ENCODE results near the gene MALT1.

Gene MALT1

GRCh38 chr18:58691256-58691655 is 20.0 kb downstream of the MALT1 start:
- DNase-seq (ENCODE audit: low spot score) = no peak

GRCh38 chr18:58692422-58693185 is 21.3 kb downstream of the MALT1 start:
- no peak for DNase-seq (ENCODE audit: low spot score)

GRCh38 chr18:58694221-58694620 is 23.0 kb downstream of the MALT1 start:
- no peak for DNase-seq (ENCODE audit: low spot score)

- DNase-seq (ENCODE audit: low spot score) = no peak
Measured at GRCh38 chr18:58694720-58695468, 23.6 kb downstream of the MALT1 start.

- no peak for DNase-seq (ENCODE audit: low spot score)
Measured at GRCh38 chr18:58695772-58696171, 24.5 kb downstream of the MALT1 start.

- DNase-seq (ENCODE audit: low spot score) = no peak
Measured at GRCh38 chr18:58697146-58697545, 25.9 kb downstream of the MALT1 start.

- DNase-seq (ENCODE audit: low spot score) = no peak
Measured at GRCh38 chr18:58698701-58699193, 27.5 kb downstream of the MALT1 start.

- peak; percentile 41 for DNase-seq (ENCODE audit: low spot score)
Measured at GRCh38 chr18:58699551-58699950, 28.3 kb downstream of the MALT1 start.

- no peak for DNase-seq (ENCODE audit: low spot score)
Measured at GRCh38 chr18:58700209-58700608, 28.9 kb downstream of the MALT1 start.

- DNase-seq (ENCODE audit: low spot score) = no peak
Measured at GRCh38 chr18:58712930-58713329, 41.7 kb downstream of the MALT1 start.

- no peak for DNase-seq (ENCODE audit: low spot score)
Measured at GRCh38 chr18:58714259-58714658, 43.0 kb downstream of the MALT1 start.

- DNase-seq (ENCODE audit: low spot score) = no peak
Measured at GRCh38 chr18:58714821-58715220, 43.6 kb downstream of the MALT1 start.

- DNase-seq (ENCODE audit: low spot score) = no peak
Measured at GRCh38 chr18:58715540-58715939, 44.3 kb downstream of the MALT1 start.

- no peak for DNase-seq (ENCODE audit: low spot score)
Measured at GRCh38 chr18:58716060-58716756, 44.9 kb downstream of the MALT1 start.

GRCh38 chr18:58721566-58722239 is 50.4 kb downstream of the MALT1 start:
- DNase-seq (ENCODE audit: low spot score) = no peak

GRCh38 chr18:58723810-58724602 is 52.7 kb downstream of the MALT1 start:
- no peak for DNase-seq (ENCODE audit: low spot score)

- no peak for DNase-seq (ENCODE audit: low spot score)
Measured at GRCh38 chr18:58726671-58727070, 55.4 kb downstream of the MALT1 start.

GRCh38 chr18:58727776-58728500 is 56.7 kb downstream of the MALT1 start:
- DNase-seq (ENCODE audit: low spot score) = no peak

GRCh38 chr18:58728719-58729118 is 57.5 kb downstream of the MALT1 start:
- DNase-seq (ENCODE audit: low spot score) = no peak

GRCh38 chr18:58730618-58731017 is 59.4 kb downstream of the MALT1 start:
- no peak for DNase-seq (ENCODE audit: low spot score)

- no peak for DNase-seq (ENCODE audit: low spot score)
Measured at GRCh38 chr18:58732471-58732870, 61.2 kb downstream of the MALT1 start.
